K562 (cell line): Measurements from ENCODE around the gene C17orf78. TPM values are rescaled to one million over a fixed set of nuclear protein-coding genes. Genes with fewer than 3 reads are reported as not detected.
A peak's percentile ranks its signal among the peaks of the same experiment; 100 is the strongest.

ENCODE experiments used
- ATAC-seq: fragments of 200-7000 bp; cut with Tn5 transposase; 3 replicates; pipeline ENCODE4 v1.9.1; 2020; ENCODE audit warnings: moderate library complexity
- BruUV-seq: library from RNA; stranded (reverse); fragments of 400-500 nt; replicated peaks from 2 replicates; lab custom pipeline; 2021; lab: Mats Ljungman, UMichigan
- CTCF ChIA-PET: fragments of 300-600 bp; formaldehyde crosslinking; extraction: SDS; loops from one replicate; lab custom pipeline; 2021; ENCODE audit warnings: low intra/inter-chr PET ratio; lab: Yijun Ruan, JAX
- POLR2A ChIA-PET: fragments of 300-600, 350-650 bp; sonication (Branson Sonifier 250); formaldehyde crosslinking; extraction: SDS; loops from one replicate; lab custom pipeline; 2021; ENCODE audit warnings: antibody characterized with exemption, inconsistent platforms; lab: Yijun Ruan, JAX
- DNase-seq, 4 experiments: peaks; one replicate each; pipeline versions ENCODE4 v3.0.0 to v3.0.0-alpha.2; 2011 to 2018; ENCODE audit warnings: low spot score in 3 of 4, mixed read lengths in 3 of 4; ENCODE audit errors: extremely low read depth in 1 of 4
- FAIRE-seq: peaks from 2 replicates; lab custom pipeline; 2011; peaks lifted over from hg19 to GRCh38; lab: Jason Lieb, UNC
- H2AFZ ChIP-seq: 2 replicates; pipeline ENCODE4 v1.6.0; 2011; ENCODE audit warnings: low read depth, low read length, control low read depth, inconsistent platforms
- H3K27ac ChIP-seq: fragments of 200-600 bp; 3 replicates; pipeline ENCODE4 v1.8.0; 2011; ENCODE audit warnings: low read depth, mild to moderate bottlenecking, control low read depth, inconsistent platforms, low read length, moderate library complexity, mixed read lengths; ENCODE audit errors: extremely low read depth
- H3K27me3 ChIP-seq, 2 experiments: fragments of 300-600 bp in 1 of 2; 2 replicates in 1 of 2; 3 replicates in 1 of 2; pipeline versions ENCODE4 v1.6.0 to v1.8.0; 2011; ENCODE audit warnings: inconsistent platforms in 2 of 2, low read length in 2 of 2, mild to moderate bottlenecking in 1 of 2, mixed read lengths in 1 of 2, moderate library complexity in 1 of 2; ENCODE audit not compliant: control insufficient read depth in 2 of 2, insufficient read depth in 2 of 2
- H3K36me3 ChIP-seq: fragments of 300-600 bp; 3 replicates; pipeline ENCODE4 v1.8.0; 2011; ENCODE audit warnings: mild to moderate bottlenecking, low read length, inconsistent platforms; ENCODE audit not compliant: control insufficient read depth, insufficient read depth
- H3K4me1 ChIP-seq, 2 experiments: fragments of 200-600 bp in 1 of 2; replicated peaks in 1 of 2; 2 replicates in 1 of 2; 3 replicates in 1 of 2; pipeline versions ENCODE4 v1.5.1 to v1.8.0; 2011; ENCODE audit warnings: inconsistent platforms in 2 of 2, low read length in 2 of 2, mild to moderate bottlenecking in 1 of 2, mixed read lengths in 1 of 2, moderate library complexity in 1 of 2; ENCODE audit not compliant: control insufficient read depth in 2 of 2, insufficient read depth in 2 of 2
- H3K4me2 ChIP-seq: 2 replicates; pipeline ENCODE4 v1.6.1; 2011; ENCODE audit warnings: low read length, control low read depth, inconsistent platforms, mixed read lengths; ENCODE audit not compliant: insufficient read depth
- H3K4me3 ChIP-seq: fragments of 200-600 bp; sonication (generic), shearing (Covaris generic); 2 replicates; pipeline ENCODE4 v1.5.1; 2016; ENCODE audit warnings: control low read depth, inconsistent platforms
- H3K79me2 ChIP-seq: fragments of 200-600 bp; 3 replicates; pipeline ENCODE4 v1.8.0; 2011; ENCODE audit warnings: low read length, inconsistent platforms; ENCODE audit not compliant: control insufficient read depth, insufficient read depth
- H3K9ac ChIP-seq, 2 experiments: 2 replicates each; pipeline versions ENCODE4 v1.6.0 to v1.6.1; 2011; ENCODE audit warnings: low read depth in 2 of 2, low read length in 2 of 2, control low read depth in 1 of 2, inconsistent platforms in 1 of 2, mild to moderate bottlenecking in 1 of 2, mixed read lengths in 1 of 2; ENCODE audit not compliant: insufficient read depth in 1 of 2
- H3K9me1 ChIP-seq: one replicate; pipeline ENCODE4 v1.6.0; 2011; ENCODE audit warnings: inconsistent platforms, mild to moderate bottlenecking, low read length, moderate library complexity; ENCODE audit not compliant: control insufficient read depth, insufficient read depth
- H3K9me3 ChIP-seq: replicated peaks from 2 replicates; pipeline ENCODE4 v1.5.1; 2011; ENCODE audit warnings: low read depth, low read length, inconsistent platforms; ENCODE audit not compliant: control insufficient read depth, insufficient read depth
- H4K20me1 ChIP-seq: replicated peaks from 2 replicates; pipeline ENCODE4 v1.6.1; 2011; ENCODE audit warnings: low read length, inconsistent platforms, mixed read lengths; ENCODE audit not compliant: control insufficient read depth, insufficient read depth
- ARID2 ChIP-seq: fragments of 450-650 bp; IDR thresholded peaks from 2 replicates; pipeline ENCODE4 v1.6.1; 2017; ENCODE audit warnings: antibody characterized with exemption, mild to moderate bottlenecking
- HDAC1 ChIP-seq, 2 experiments: fragments of 450-650 bp; IDR thresholded peaks; 2 replicates each; pipeline ENCODE4 v1.6.1; 2016 to 2017; ENCODE audit warnings: inconsistent platforms in 1 of 2, mild to moderate bottlenecking in 1 of 2, moderate library complexity in 1 of 2
- HMG20B ChIP-seq: fragments of 250-450 bp; sonication (Bioruptor Pico); IDR thresholded peaks from 2 replicates; pipeline ENCODE4 v1.5.0; 2021; ENCODE audit warnings: mild to moderate bottlenecking
- KLF13 ChIP-seq: fragments of 450-650 bp; IDR thresholded peaks from 2 replicates; pipeline ENCODE4 v1.6.1; 2016; ENCODE audit warnings: missing genetic modification characterization, low read depth, mild to moderate bottlenecking, missing compliant biosample characterization, moderate library complexity, borderline replicate concordance
- MYC ChIP-seq, 2 experiments: fragments of 250-450 bp in 1 of 2; sonication (Bioruptor Pico) in 1 of 2; IDR thresholded peaks; 2 replicates each; pipeline versions ENCODE4 v1.5.1 to v1.6.1; 2012 to 2021; ENCODE audit warnings: low read depth in 2 of 2, borderline replicate concordance in 1 of 2, improper control_type of control experiment in 1 of 2, low read length in 1 of 2, mild to moderate bottlenecking in 1 of 2, moderate library complexity in 1 of 2
- SMARCA4 ChIP-seq: fragments of 450-650 bp; IDR thresholded peaks from 2 replicates; pipeline ENCODE4 v1.6.1; 2016
- SMARCE1 ChIP-seq: fragments of 450-650 bp; IDR thresholded peaks from 2 replicates; pipeline ENCODE4 v1.7.1; 2016; ENCODE audit warnings: mild to moderate bottlenecking
- WGBS: fragments of 100-300 bp; shearing (Covaris generic); methylation state at CpG from one replicate; pipeline ENCODE4 v1.1.6; 2016; ENCODE audit warnings: low coverage, mixed read lengths; ENCODE audit not compliant: insufficient coverage; ENCODE audit errors: missing lambda C conversion rate; 5-methylcytosine and 5-hydroxymethylcytosine counted together
- in situ Hi-C: fragments of 300-500 bp; cut with MboI; formaldehyde crosslinking; loops from 4 replicates; pipeline ENCODE4 v1.15.0; 2018; ENCODE audit warnings: inconsistent platforms, mixed read lengths
- intact Hi-C: fragments of 100-400 bp; cut with micrococcal nuclease; formaldehyde crosslinking; loops from 2 replicates; pipeline ENCODE4 v1.14.2; 2022
- polyA plus RNA-seq, 8 experiments: library from polyadenylated mRNA; depleted of rRNA in 4 of 8; stranded (reverse) in 5 of 8; unstranded in 3 of 8; fragments of >200 nt; fragmentation: Nextera tagmentation in 2 of 8; fragmentation: Illumina TruSeq in 1 of 8; extraction: Ambion mirVana in 2 of 8; extraction: Trizol in 1 of 8; gene quantifications; 2 replicates each; pipeline versions ENCODE4 v1.2.1 to v1.2.3, GENCODE V29; 2011 to 2014; ENCODE audit warnings: inconsistent platforms in 1 of 8, missing spikeins in 1 of 8
- total RNA-seq, 7 experiments: library from RNA; depleted of rRNA in 6 of 7; stranded (reverse); fragments of >200 nt in 6 of 7; fragmentation: Illumina TruSeq in 2 of 7; extraction: Trizol in 2 of 7; gene quantifications; 2 replicates each; pipeline versions ENCODE4 v1.2.1 to v1.2.3, GENCODE V29; 2011 to 2021; ENCODE audit warnings: low replicate concordance in 1 of 7
- TF ChIP-seq, protein P1 (sequence below): fragments of 250-450 bp; sonication (Bioruptor Pico); IDR thresholded peaks from 2 replicates; pipeline ENCODE4 v1.4.0; 2020; ENCODE audit warnings: mild to moderate bottlenecking
- TF ChIP-seq, protein P2 (sequence below): fragments of 450-650 bp; formaldehyde crosslinking; IDR thresholded peaks from 2 replicates; pipeline ENCODE4 v1.4.0; 2020; ENCODE audit warnings: mild to moderate bottlenecking, moderate library complexity
- TF ChIP-seq, protein P3 (sequence below): fragments of 200-800 bp; sonication (Bioruptor generic); IDR thresholded peaks from 2 replicates; pipeline ENCODE4 v1.6.1; 2017; ENCODE audit warnings: missing genetic modification characterization, missing compliant biosample characterization
- TF ChIP-seq, protein P4 (sequence below): sonication (generic); formaldehyde crosslinking; IDR thresholded peaks from 2 replicates; pipeline ENCODE4 v1.8.0; 2022; ENCODE audit warnings: missing genetic modification reagents, mild to moderate bottlenecking, moderate library complexity, borderline replicate concordance
- TF ChIP-seq, protein P5 (sequence below): fragments of 250-450 bp; sonication (Bioruptor Pico); IDR thresholded peaks from 2 replicates; pipeline ENCODE4 v1.5.0; 2022; ENCODE audit warnings: mild to moderate bottlenecking

C17orf78 gene
- total and polyA plus RNA-seq, 9 of the 15 experiments (the other 6 are each of a cell fraction or from before 2014, with no cell fraction given): not detected

DNA sequence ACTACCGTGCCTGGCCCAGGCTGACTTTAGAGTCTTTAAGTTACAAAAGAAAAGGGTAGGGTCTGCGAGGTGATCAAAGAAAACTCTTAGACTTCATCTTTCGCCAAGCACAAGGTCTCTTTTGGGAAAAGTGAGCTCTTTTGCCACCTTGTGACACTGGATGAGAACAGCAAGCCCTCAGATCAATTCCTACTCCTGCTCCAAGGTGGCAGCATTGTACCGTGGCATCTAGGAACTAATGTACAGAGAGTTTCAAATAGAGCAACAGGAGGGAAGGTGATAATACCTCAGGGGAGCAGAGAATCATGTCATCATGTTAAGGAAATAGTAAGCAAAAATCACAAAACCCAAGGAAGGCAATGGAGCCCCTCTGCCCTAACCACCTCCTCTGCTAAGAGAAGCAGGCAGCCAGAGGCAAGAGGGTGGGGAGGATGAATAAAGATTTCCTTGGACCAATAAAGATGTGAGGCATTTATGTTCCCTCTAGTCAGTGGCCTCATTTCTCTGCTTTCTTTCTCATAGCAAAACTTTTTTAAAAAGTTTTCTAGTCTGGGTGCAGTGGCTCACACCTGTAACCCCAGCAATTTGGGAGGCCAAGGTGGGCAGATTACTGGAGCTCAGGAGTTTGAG lies 2.1 kb upstream of the C17orf78 start:
- POLR2A ChIA-PET: interaction anchor here (0.6 to 1.6 kb wide), 11 partner anchors 9 to 697 kb away, joined by 3 to 6 read pairs (median 4); partner anchors contain the start of genes ACACA and TADA2A
- DNase-seq: peak; percentile 66 to 90 (median 74)
- Histone ChIP-seq H3K9me3 (no peaks in the 10 kb centered on the region), H4K20me1 (no peaks in the 10 kb centered on the region), H3K4me3 (no peak overlapping the region), H3K9ac (no peak overlapping the region), H3K79me2 (no peaks in the 10 kb centered on the region), H3K4me1 (peaks cover 0 to 2% of the 10 kb centered on the region in 2 experiments; a peak in 2 of 5 replicates), H2AFZ (peak overlapping the region; percentile 81), H3K4me2 (0 out of 2 replicates have a peak overlapping the region, but pooled peaks have one; percentile 7), H3K36me3 (no peaks in the 10 kb centered on the region), H3K27me3 (no peaks in the 10 kb centered on the region), H3K27ac (no peak overlapping the region), H3K9me1 (no peaks in the 10 kb centered on the region)
- in situ Hi-C loops (loop anchor here (10.0 kb wide), 1 partner anchor 749 kb away; no protein-coding TSS in a partner anchor), intact Hi-C loops (loop anchor here (1.0 to 10.0 kb wide), 2 partner anchors 24 to 421 kb away; no protein-coding TSS in a partner anchor)
- CTCF ChIA-PET: interaction anchor here (0.7 to 2.7 kb wide), 12 partner anchors 15 to 771 kb away, joined by 3 to 38 read pairs (median 6); no protein-coding TSS in a partner anchor
- no TSS peak for BruUV-seq
- FAIRE-seq: no peak
- WGBS: 2% methylated on average over 4 of the region's 4 CpGs
- peak; percentile 97 for ATAC-seq
- TF ChIP-seq, protein P1, sequence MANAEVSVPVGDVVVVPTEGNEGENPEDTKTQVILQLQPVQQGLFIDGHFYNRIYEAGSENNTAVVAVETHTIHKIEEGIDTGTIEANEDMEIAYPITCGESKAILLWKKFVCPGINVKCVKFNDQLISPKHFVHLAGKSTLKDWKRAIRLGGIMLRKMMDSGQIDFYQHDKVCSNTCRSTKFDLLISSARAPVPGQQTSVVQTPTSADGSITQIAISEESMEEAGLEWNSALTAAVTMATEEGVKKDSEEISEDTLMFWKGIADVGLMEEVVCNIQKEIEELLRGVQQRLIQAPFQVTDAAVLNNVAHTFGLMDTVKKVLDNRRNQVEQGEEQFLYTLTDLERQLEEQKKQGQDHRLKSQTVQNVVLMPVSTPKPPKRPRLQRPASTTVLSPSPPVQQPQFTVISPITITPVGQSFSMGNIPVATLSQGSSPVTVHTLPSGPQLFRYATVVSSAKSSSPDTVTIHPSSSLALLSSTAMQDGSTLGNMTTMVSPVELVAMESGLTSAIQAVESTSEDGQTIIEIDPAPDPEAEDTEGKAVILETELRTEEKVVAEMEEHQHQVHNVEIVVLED (CRISPR knock-in tag): no peak
- TF ChIP-seq ARID2 (peak; percentile 98), SMARCE1 (no peak), HDAC1 (IDR thresholded peaks at IDR 0.05) (peak in 1 of 2 experiments; percentile 37; a peak in 1 of 4 replicates), KLF13 (tag) (peak; percentile 13; the same call in 1 of the 2 replicates), HMG20B (CRISPR knock-in tag) (no peak), MYC (IDR thresholded peaks at IDR 0.05; ENCODE audit: low read depth, low read length) (peak; percentile 68), MYC (CRISPR knock-in tag; IDR thresholded peaks at IDR 0.05; ENCODE audit: borderline replicate concordance, low read depth) (no peak), SMARCA4 (no peak)
- TF ChIP-seq, protein P2, sequence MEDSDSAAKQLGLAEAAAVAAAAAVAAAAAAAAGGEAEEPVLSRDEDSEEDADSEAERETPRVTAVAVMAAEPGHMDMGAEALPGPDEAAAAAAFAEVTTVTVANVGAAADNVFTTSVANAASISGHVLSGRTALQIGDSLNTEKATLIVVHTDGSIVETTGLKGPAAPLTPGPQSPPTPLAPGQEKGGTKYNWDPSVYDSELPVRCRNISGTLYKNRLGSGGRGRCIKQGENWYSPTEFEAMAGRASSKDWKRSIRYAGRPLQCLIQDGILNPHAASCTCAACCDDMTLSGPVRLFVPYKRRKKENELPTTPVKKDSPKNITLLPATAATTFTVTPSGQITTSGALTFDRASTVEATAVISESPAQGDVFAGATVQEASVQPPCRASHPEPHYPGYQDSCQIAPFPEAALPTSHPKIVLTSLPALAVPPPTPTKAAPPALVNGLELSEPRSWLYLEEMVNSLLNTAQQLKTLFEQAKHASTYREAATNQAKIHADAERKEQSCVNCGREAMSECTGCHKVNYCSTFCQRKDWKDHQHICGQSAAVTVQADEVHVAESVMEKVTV (CRISPR knock-in tag): peak; percentile 93
- TF ChIP-seq, protein P3, sequence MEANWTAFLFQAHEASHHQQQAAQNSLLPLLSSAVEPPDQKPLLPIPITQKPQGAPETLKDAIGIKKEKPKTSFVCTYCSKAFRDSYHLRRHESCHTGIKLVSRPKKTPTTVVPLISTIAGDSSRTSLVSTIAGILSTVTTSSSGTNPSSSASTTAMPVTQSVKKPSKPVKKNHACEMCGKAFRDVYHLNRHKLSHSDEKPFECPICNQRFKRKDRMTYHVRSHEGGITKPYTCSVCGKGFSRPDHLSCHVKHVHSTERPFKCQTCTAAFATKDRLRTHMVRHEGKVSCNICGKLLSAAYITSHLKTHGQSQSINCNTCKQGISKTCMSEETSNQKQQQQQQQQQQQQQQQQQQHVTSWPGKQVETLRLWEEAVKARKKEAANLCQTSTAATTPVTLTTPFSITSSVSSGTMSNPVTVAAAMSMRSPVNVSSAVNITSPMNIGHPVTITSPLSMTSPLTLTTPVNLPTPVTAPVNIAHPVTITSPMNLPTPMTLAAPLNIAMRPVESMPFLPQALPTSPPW (CRISPR knock-in tag): no peak
- TF ChIP-seq, protein P4, sequence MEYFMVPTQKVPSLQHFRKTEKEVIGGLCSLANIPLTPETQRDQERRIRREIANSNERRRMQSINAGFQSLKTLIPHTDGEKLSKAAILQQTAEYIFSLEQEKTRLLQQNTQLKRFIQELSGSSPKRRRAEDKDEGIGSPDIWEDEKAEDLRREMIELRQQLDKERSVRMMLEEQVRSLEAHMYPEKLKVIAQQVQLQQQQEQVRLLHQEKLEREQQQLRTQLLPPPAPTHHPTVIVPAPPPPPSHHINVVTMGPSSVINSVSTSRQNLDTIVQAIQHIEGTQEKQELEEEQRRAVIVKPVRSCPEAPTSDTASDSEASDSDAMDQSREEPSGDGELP (CRISPR knock-in tag): no peak
- TF ChIP-seq, protein P5, sequence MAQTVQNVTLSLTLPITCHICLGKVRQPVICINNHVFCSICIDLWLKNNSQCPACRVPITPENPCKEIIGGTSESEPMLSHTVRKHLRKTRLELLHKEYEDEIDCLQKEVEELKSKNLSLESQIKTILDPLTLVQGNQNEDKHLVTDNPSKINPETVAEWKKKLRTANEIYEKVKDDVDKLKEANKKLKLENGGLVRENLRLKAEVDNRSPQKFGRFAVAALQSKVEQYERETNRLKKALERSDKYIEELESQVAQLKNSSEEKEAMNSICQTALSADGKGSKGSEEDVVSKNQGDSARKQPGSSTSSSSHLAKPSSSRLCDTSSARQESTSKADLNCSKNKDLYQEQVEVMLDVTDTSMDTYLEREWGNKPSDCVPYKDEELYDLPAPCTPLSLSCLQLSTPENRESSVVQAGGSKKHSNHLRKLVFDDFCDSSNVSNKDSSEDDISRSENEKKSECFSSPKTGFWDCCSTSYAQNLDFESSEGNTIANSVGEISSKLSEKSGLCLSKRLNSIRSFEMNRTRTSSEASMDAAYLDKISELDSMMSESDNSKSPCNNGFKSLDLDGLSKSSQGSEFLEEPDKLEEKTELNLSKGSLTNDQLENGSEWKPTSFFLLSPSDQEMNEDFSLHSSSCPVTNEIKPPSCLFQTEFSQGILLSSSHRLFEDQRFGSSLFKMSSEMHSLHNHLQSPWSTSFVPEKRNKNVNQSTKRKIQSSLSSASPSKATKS (CRISPR knock-in tag): no peak
